Tibial nerve (tissue), 4 donors: ENCODE data around the gene ESM1. TPM values are rescaled to one million over a fixed set of nuclear protein-coding genes. Genes with fewer than 3 reads are reported as not detected.

ENCODE experiments used
- DNase-seq, 2 donors: peaks; one replicate each; pipeline ENCODE4 v3.0.0-alpha.2; 2019; ENCODE audit warnings: low spot score in 2 of 2
- H3K27ac ChIP-seq, 4 donors: fragments of 200-600 bp; sonication (generic) in 3 of 4; one replicate each; pipeline ENCODE4 v1.5.1; 2017 to 2019; ENCODE audit warnings: mild to moderate bottlenecking in 1 of 4
- H3K27me3 ChIP-seq, 2 donors: fragments of 200-600 bp; sonication (generic) in 1 of 2; one replicate each; pipeline versions ENCODE4 v1.5.1 to v1.6.0; 2017 to 2019
- H3K36me3 ChIP-seq, 3 donors: fragments of 200-600 bp; sonication (generic); one replicate each; pipeline ENCODE4 v1.5.1; 2018 to 2019
- H3K4me1 ChIP-seq, 4 donors: fragments of 200-600 bp; sonication (generic) in 3 of 4; one replicate each; pipeline ENCODE4 v1.5.1; 2017 to 2019
- H3K4me3 ChIP-seq, 4 donors: fragments of 200-600 bp; sonication (generic) in 3 of 4; one replicate each; pipeline ENCODE4 v1.5.1; 2017 to 2019; ENCODE audit warnings: mild to moderate bottlenecking in 1 of 4, moderate library complexity in 1 of 4
- H3K9me3 ChIP-seq, 4 donors: fragments of 200-600 bp; sonication (generic) in 3 of 4; one replicate each; pipeline ENCODE4 v1.5.1; 2017 to 2019
- EP300 ChIP-seq, 2 donors: sonication (generic); formaldehyde crosslinking; IDR thresholded peaks; one replicate each; pipeline ENCODE4 v1.6.1; 2017; ENCODE audit warnings: antibody characterized with exemption in 2 of 2, mild to moderate bottlenecking in 1 of 2
- POLR2A ChIP-seq, 2 donors: fragments of 450-650 bp; IDR thresholded peaks; one replicate each; pipeline ENCODE4 v1.6.1; 2017; ENCODE audit warnings: antibody characterized with exemption in 2 of 2, mild to moderate bottlenecking in 2 of 2, moderate library complexity in 2 of 2
- WGBS, 2 donors: methylation state at CpG; one replicate each; pipeline ENCODE4 v1.1.5; 2018; 5-methylcytosine and 5-hydroxymethylcytosine counted together
- total RNA-seq, 4 donors: library from RNA; depleted of rRNA; stranded (reverse); fragments of >200 nt; gene quantifications; one replicate each; pipeline ENCODE4 v1.1.0, GENCODE V29; 2016
- TF ChIP-seq, protein P1 (sequence below), 5 experiments: fragments of 200-600 bp in 3 of 5; fragments of 450-650 bp in 2 of 5; sonication (generic) in 3 of 5; IDR thresholded peaks; one replicate each; pipeline ENCODE4 v1.5.1; 2016 to 2019; ENCODE audit warnings: antibody characterized with exemption in 5 of 5, mild to moderate bottlenecking in 3 of 5, moderate library complexity in 2 of 5

ESM1 gene
- total RNA-seq, 4 donors from 2014 or later: 0.39 TPM; not detected in 3

DNA sequence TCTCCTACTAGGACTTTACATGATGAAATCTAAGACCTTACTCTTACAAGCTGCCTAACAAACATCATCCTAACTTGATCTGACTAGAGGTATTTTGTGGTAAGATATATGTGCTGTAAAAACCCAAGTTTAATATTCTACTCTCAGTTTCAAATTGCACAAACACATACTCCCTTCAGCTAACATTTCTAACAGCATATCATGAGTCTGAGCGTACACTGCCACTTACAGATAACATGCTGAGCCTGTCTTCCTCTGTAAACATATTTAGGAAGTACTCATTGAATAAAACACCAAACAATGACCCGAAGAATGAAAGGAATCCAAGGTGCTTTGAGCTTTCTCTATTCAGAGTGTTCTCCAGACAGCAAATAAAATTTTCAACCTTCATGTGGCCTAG, 7.9 kb upstream of the ESM1 start:
- H3K9me3 ChIP-seq: no peaks in the 10 kb centered on the region
- DNase-seq: no peak
- WGBS, 2 donors: 51 to 59% methylated on average over 2 of the region's 2 CpGs
- no peak overlapping the region for H3K27ac ChIP-seq
- peaks cover 0 to 3% (median 0%) of the 10 kb centered on the region in 4 donors for H3K4me1 ChIP-seq
- no peaks in the 10 kb centered on the region for H3K27me3 ChIP-seq
- no peaks in the 10 kb centered on the region for H3K36me3 ChIP-seq
- TF ChIP-seq, protein P1, sequence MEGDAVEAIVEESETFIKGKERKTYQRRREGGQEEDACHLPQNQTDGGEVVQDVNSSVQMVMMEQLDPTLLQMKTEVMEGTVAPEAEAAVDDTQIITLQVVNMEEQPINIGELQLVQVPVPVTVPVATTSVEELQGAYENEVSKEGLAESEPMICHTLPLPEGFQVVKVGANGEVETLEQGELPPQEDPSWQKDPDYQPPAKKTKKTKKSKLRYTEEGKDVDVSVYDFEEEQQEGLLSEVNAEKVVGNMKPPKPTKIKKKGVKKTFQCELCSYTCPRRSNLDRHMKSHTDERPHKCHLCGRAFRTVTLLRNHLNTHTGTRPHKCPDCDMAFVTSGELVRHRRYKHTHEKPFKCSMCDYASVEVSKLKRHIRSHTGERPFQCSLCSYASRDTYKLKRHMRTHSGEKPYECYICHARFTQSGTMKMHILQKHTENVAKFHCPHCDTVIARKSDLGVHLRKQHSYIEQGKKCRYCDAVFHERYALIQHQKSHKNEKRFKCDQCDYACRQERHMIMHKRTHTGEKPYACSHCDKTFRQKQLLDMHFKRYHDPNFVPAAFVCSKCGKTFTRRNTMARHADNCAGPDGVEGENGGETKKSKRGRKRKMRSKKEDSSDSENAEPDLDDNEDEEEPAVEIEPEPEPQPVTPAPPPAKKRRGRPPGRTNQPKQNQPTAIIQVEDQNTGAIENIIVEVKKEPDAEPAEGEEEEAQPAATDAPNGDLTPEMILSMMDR (IDR thresholded peaks at IDR 0.05): no peak
- TF ChIP-seq POLR2A (IDR thresholded peaks at IDR 0.05): no peak
- TF ChIP-seq EP300 (IDR thresholded peaks at IDR 0.05): no peak
- no peak overlapping the region for H3K4me3 ChIP-seq

DNA sequence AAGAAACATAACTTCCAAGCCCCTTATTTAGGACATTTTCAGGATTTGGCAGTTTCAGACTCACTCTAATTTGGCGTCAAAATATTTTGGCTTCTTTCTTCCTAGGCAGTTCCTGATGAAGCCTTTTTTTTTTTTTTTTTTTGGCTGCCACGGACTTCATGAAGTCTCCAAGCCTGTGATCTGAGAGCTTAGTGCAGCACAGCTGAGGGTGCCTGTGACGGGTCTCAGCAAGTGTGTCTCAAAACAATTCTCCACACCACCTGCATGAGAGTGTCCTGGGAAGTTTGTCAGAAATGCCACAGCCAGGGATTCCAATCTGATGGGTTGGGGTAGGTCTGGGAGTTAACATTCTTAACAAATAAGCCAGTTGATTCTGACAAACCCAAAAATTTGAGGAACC, 6.0 kb upstream of the ESM1 start:
- no peak for DNase-seq
- no peak for TF ChIP-seq POLR2A (IDR thresholded peaks at IDR 0.05)
- TF ChIP-seq, protein P1 (IDR thresholded peaks at IDR 0.05): no peak
- TF ChIP-seq EP300 (IDR thresholded peaks at IDR 0.05): no peak
- Histone ChIP-seq H3K36me3 (no peaks in the 10 kb centered on the region), H3K27ac (no peak overlapping the region), H3K27me3 (no peaks in the 10 kb centered on the region), H3K4me3 (no peak overlapping the region), H3K4me1 (peaks cover 0 to 3% (median 0%) of the 10 kb centered on the region in 4 donors), H3K9me3 (no peaks in the 10 kb centered on the region)
- WGBS, 2 donors: 35 to 40% methylated on average over 3 of the region's 3 CpGs

DNA sequence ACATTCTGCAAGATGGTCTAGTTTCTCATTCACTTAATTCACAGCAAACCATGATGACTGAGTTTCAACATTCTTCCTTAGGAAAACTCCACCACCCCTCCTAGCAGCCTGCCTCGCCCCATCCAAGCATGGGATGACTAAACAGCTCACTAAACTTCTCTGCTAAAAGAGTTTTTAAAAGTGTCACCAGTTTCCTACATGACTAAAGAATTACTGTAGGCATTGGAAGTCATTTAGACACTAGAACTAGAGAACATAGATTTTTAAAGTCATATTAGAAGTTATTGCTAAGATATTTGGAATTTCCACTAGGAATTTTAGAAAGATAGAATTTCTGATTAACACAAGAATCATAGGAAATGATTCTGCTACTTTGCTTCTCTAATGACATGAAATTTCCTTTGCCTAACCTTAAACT, 5.5 kb upstream of the ESM1 start:
- DNase-seq: no peak
- Histone ChIP-seq H3K4me3 (no peak overlapping the region), H3K27me3 (no peaks in the 10 kb centered on the region), H3K9me3 (no peaks in the 10 kb centered on the region), H3K36me3 (no peaks in the 10 kb centered on the region), H3K27ac (no peak overlapping the region), H3K4me1 (peaks cover 0 to 3% (median 0%) of the 10 kb centered on the region in 4 donors)
- 62 to 64% methylated on average over 1 of the region's 1 CpG for WGBS, 2 donors
- TF ChIP-seq POLR2A (IDR thresholded peaks at IDR 0.05) (no peak), EP300 (IDR thresholded peaks at IDR 0.05) (no peak)
- TF ChIP-seq, protein P1 (IDR thresholded peaks at IDR 0.05): no peak

DNA sequence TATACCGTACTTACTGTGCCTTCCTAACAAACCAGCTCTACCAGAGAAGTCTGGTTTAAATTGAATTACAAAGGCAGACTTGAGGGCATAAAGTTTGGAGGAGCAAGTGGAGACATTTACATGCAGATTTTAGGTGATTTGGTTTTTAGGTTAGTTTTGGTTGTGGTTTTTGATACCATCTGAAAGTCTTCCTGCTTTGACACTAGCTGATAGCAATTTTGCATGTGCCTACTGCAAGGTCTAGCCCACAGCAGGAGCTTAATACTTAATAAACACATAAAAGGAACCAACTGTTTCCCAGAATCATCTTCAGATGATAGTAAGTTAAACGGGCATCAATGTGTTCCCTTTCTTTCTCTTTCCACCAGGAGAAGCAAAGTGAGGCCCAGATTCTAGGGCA, 3.4 kb upstream of the ESM1 start:
- Histone ChIP-seq H3K36me3 (no peaks in the 10 kb centered on the region), H3K9me3 (no peaks in the 10 kb centered on the region), H3K4me3 (no peak overlapping the region), H3K27me3 (peaks cover 0 to 11% of the 10 kb centered on the region in 2 donors), H3K4me1 (peaks cover 0 to 14% (median 0%) of the 10 kb centered on the region in 4 donors), H3K27ac (no peak overlapping the region)
- 69 to 70% methylated on average over 2 of the region's 2 CpGs for WGBS, 2 donors
- TF ChIP-seq POLR2A (IDR thresholded peaks at IDR 0.05) (no peak), EP300 (IDR thresholded peaks at IDR 0.05) (no peak)
- TF ChIP-seq, protein P1 (IDR thresholded peaks at IDR 0.05): no peak
- DNase-seq: no peak

DNA sequence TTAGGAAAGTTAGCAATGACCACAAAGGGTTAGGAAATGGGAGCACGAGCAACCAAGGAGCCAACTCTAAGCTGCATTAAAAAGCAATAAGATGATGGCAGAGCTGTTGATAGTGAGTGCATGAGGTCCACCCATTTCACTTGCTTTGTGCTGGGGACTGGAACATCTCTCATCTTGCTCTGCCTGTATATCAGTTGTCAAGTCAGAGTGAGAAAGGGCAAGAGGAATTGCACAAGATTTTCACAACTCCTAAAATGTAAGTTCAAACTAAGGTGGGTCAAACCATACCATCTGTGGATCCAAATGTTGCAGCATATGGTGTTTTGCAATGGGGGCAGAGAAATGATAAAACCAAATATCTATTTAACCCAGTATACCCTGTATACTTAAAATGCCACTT, 2.8 kb upstream of the ESM1 start:
- TF ChIP-seq EP300 (IDR thresholded peaks at IDR 0.05) (no peak), POLR2A (IDR thresholded peaks at IDR 0.05) (no peak)
- TF ChIP-seq, protein P1 (IDR thresholded peaks at IDR 0.05): no peak
- DNase-seq: no peak

More for the DNA sequence above, 2.8 kb upstream of the ESM1 start:
- no peak overlapping the region for H3K4me3 ChIP-seq
- 65 to 75% methylated on average over 1 of the region's 1 CpG for WGBS, 2 donors
- H3K27ac ChIP-seq: no peak overlapping the region
- H3K27me3 ChIP-seq: peaks cover 0 to 17% of the 10 kb centered on the region in 2 donors
- H3K4me1 ChIP-seq: peaks cover 0 to 14% (median 0%) of the 10 kb centered on the region in 4 donors
- no peaks in the 10 kb centered on the region for H3K9me3 ChIP-seq
- H3K36me3 ChIP-seq: no peaks in the 10 kb centered on the region
